RWPE2 (cell line): ENCODE data around the gene CARD16.
A peak's percentile ranks its signal among the peaks of the same experiment; 100 is the strongest.
"Not testable (repeated sequence)": the region's sequence is repeated elsewhere in the genome, so short reads cannot be mapped to it uniquely, and the experiment has no call there.

Source experiments
- ATAC-seq: fragments of 200-7000 bp; cut with Tn5 transposase; 3 replicates; pipeline ENCODE4 v1.9.1; 2021; ENCODE audit warnings: low read depth
- DNase-seq: peaks from one replicate; pipeline ENCODE4 v3.0.0-alpha.2; 2020; ENCODE audit warnings: low spot score
- H3K27ac ChIP-seq: fragments of 450-650 bp; 2 replicates; pipeline ENCODE4 v1.5.1; 2017; ENCODE audit warnings: mild to moderate bottlenecking; ENCODE audit not compliant: poor library complexity, severe bottlenecking
- H3K27me3 ChIP-seq: fragments of 250-450 bp; sonication (Bioruptor Pico); 2 replicates; pipeline ENCODE4 v1.5.1; 2021; ENCODE audit warnings: mild to moderate bottlenecking, moderate library complexity; ENCODE audit not compliant: insufficient read depth, poor library complexity, severe bottlenecking
- H3K36me3 ChIP-seq: fragments of 250-450 bp; sonication (Bioruptor Pico); 2 replicates; pipeline ENCODE4 v1.5.1; 2020; ENCODE audit warnings: low read depth, mild to moderate bottlenecking, moderate library complexity
- H3K4me1 ChIP-seq: fragments of 250-450 bp; sonication (Bioruptor Pico); 2 replicates; pipeline ENCODE4 v1.5.1; 2021; ENCODE audit warnings: mild to moderate bottlenecking, moderate library complexity; ENCODE audit not compliant: insufficient read depth, poor library complexity, severe bottlenecking
- H3K4me3 ChIP-seq: fragments of 250-450 bp; sonication (Bioruptor Pico); 2 replicates; pipeline ENCODE4 v1.5.1; 2021; ENCODE audit warnings: mild to moderate bottlenecking, moderate library complexity; ENCODE audit not compliant: severe bottlenecking
- H3K9me3 ChIP-seq: fragments of 250-450 bp; sonication (Bioruptor Pico); 2 replicates; pipeline ENCODE4 v1.5.1; 2021; ENCODE audit warnings: mild to moderate bottlenecking, moderate library complexity; ENCODE audit not compliant: severe bottlenecking
- TF ChIP-seq, protein P1 (sequence below): fragments of 450-650 bp; IDR thresholded peaks from one replicate; pipeline ENCODE4 v1.5.1; 2017; ENCODE audit warnings: mild to moderate bottlenecking, moderate library complexity; ENCODE audit not compliant: poor library complexity, severe bottlenecking

CARD16 gene

DNA sequence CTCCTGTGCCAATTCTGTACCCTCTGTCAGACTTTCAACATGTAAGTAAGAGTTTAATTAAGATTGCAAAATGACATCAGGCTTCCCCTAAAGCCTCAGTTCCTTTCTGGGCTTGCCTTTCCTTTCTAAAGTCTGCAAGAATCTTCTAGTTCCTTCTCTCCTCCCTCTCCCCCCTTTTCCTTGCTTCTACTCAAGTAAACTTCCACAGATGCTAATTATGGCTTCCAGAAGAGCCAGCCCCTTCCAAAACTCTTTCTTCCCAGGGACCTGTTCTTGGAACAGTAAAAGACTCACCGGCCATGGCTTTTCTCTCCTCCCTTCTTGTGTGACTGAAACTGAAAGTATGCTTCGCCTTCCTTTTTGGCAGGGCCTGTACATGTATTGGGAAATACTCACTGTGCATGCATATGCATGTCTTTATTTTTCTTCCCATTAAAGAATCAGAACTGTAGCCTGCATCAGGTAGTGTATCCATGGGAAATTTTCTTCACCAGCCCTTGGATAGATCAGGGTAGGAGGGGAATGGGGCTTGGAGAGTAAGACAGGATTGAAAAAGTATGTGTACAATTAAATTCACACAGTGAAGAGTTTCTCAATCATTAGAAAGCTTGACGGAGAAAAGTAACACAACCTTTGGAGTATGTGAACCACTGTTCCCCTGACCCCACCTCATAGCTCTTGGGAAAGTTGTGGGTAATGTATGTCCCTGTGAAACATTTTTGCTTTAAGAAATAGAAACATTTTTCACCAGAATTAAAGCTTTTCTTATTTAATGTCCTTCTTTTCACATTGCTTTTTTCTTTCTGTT, 10.1 kb downstream of the CARD16 start, which contains the start of gene CASP1:
TSS of gene CASP1 (minus strand) at position 332 of the 808 bp plus-strand sequence. CDS start at position 301, 31 bp downstream.
- no peaks in the 10 kb centered on the region for H3K9me3 ChIP-seq
- TF ChIP-seq, protein P1, sequence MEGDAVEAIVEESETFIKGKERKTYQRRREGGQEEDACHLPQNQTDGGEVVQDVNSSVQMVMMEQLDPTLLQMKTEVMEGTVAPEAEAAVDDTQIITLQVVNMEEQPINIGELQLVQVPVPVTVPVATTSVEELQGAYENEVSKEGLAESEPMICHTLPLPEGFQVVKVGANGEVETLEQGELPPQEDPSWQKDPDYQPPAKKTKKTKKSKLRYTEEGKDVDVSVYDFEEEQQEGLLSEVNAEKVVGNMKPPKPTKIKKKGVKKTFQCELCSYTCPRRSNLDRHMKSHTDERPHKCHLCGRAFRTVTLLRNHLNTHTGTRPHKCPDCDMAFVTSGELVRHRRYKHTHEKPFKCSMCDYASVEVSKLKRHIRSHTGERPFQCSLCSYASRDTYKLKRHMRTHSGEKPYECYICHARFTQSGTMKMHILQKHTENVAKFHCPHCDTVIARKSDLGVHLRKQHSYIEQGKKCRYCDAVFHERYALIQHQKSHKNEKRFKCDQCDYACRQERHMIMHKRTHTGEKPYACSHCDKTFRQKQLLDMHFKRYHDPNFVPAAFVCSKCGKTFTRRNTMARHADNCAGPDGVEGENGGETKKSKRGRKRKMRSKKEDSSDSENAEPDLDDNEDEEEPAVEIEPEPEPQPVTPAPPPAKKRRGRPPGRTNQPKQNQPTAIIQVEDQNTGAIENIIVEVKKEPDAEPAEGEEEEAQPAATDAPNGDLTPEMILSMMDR = no peak
- peaks cover 11% of the 10 kb centered on the region for H3K36me3 ChIP-seq
- ATAC-seq (peak; percentile 96), DNase-seq (no peak)
- peak within 1 kb of the TSS; percentile 34 for H3K4me3 ChIP-seq
- H3K27me3 ChIP-seq = no peaks in the 10 kb centered on the region
- H3K4me1 ChIP-seq = peaks cover 3% of the 10 kb centered on the region
- H3K27ac ChIP-seq = peak within 1 kb of the TSS; percentile 44

DNA sequence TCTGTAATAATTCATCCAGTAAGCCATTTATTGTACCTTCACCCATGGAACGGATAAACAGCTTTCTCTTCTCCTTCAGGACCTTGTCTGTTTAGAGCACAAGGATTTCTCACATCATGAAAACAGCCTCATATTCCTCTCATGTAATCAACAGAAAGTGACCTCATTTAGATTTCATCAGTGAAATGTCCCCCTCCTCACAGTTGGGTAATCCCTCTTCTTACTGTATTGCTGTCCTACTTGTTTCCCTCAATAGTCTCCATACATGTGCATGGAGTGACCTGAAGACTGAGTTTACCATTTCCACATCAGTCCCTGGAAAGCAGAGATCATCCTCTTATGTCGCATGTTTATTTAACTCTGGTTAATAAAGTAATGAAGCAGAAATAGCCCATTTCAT, 10.7 kb downstream of the CARD16 start:
- Histone ChIP-seq H3K27ac (peak overlapping the region; percentile 44), H3K36me3 (peaks cover 16% of the 10 kb centered on the region), H3K4me3 (peak overlapping the region; percentile 34)
- H3K27me3 ChIP-seq, H3K4me1 ChIP-seq, H3K9me3 ChIP-seq, DNase-seq: not testable (repeated sequence)
- ATAC-seq = peak; percentile 18; the same call in 2 of the 3 replicates

DNA sequence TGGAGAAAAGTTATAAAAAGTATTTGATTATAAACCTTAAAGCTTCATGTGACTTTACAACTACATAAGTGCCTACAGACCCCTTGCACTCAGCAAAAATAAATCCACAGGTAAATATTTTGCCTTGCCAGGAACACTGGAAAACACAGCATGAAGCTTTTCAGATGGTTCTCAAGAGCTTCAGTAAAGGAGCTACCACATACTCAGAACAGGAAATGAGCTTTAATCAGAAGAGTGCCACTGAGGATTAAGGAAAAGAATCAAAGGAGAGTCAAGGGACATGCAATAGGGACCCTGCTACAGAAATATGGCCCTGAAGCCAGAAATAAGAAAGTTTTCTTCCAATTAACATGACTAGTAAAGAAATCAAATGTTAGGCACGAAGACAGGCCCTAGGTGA, 11.4 kb downstream of the CARD16 start:
- no peaks in the 10 kb centered on the region for H3K9me3 ChIP-seq
- H3K27me3 ChIP-seq = no peaks in the 10 kb centered on the region
- DNase-seq = no peak
- H3K36me3 ChIP-seq = peaks cover 22% of the 10 kb centered on the region
- no peak overlapping the region for H3K27ac ChIP-seq
- no peak for ATAC-seq
- H3K4me1 ChIP-seq = peaks cover 3% of the 10 kb centered on the region
- no peak overlapping the region for H3K4me3 ChIP-seq
- TF ChIP-seq, protein P1 = no peak

DNA sequence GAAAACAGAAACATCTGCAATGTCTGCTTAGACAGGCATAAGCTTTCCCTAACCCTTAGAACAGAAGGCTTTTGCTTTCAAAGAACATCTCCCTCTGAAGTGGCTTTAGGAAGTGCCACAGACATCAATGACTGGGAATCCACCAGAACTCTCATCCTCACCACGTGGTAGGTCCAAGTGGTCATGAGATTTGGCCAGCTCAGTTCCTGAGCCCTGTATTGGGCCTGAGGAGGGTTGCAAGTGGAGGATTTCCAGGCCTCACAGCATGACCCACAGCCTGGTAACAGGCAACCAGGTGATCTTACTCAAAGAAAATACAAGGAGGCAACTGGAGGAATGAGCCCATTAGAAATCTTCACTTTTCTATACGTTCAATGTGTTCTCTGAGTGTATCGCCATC, 11.8 kb downstream of the CARD16 start:
- peaks cover 3% of the 10 kb centered on the region for H3K4me1 ChIP-seq
- TF ChIP-seq, protein P1 = no peak
- ATAC-seq = no peak
- H3K4me3 ChIP-seq = no peak overlapping the region
- no peaks in the 10 kb centered on the region for H3K9me3 ChIP-seq
- DNase-seq = no peak
- H3K27me3 ChIP-seq = no peaks in the 10 kb centered on the region
- peaks cover 27% of the 10 kb centered on the region for H3K36me3 ChIP-seq
- H3K27ac ChIP-seq = no peak overlapping the region

DNA sequence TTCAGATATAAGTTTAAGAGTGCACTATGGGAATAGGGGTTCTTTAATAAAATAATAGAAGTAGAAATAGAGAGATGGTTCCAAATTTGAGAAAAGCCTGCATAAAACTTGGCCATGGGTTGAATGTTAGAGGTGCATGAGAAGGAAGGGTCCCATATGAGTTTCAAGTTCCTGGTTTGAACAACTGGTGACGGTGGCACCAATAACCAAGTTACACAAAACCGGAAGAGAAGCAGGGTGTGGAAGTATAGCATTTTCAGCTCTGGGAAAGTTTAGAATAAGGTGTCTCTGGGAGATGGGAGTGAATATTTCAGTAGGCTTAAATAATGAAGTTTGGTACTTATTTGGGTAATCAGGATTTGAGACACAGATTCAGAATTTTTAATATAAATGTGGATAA, 12.6 kb downstream of the CARD16 start:
- ATAC-seq (no peak), DNase-seq (no peak)
- H3K27me3 ChIP-seq = no peaks in the 10 kb centered on the region
- TF ChIP-seq, protein P1 = no peak
- peaks cover 34% of the 10 kb centered on the region for H3K36me3 ChIP-seq
- H3K4me3 ChIP-seq = no peak overlapping the region
- peaks cover 3% of the 10 kb centered on the region for H3K4me1 ChIP-seq
- H3K27ac ChIP-seq = no peak overlapping the region
- H3K9me3 ChIP-seq = no peaks in the 10 kb centered on the region
